ENCODE measurements around the gene PDXK. TPM values are rescaled to one million over a fixed set of nuclear protein-coding genes. Genes with fewer than 3 reads are reported as not detected.

The PDXK gene
- total and polyA plus RNA-seq, 2 of the 8 experiments (the other 6 are each of a cell fraction or from before 2014, with no cell fraction given): 78.0 to 112 TPM

- no peak overlapping the region for H3K9ac ChIP-seq (replicated peaks in 1 of 4; ENCODE audit: extremely low read depth in 1 of 4, low read depth in 3 of 4, low read length in 3 of 4)
- ChIA-PET CTCF (ENCODE audit: partially characterized antibody) (interaction anchor here (1.3 to 2.8 kb wide), 6 partner anchors 8 to 41 kb away, joined by 3 to 8 read pairs (median 4); no protein-coding TSS in a partner anchor), POLR2A (ENCODE audit: partially characterized antibody) (interaction anchor here (0.8 to 2.6 kb wide), 8 partner anchors 10 to 50 kb away, joined by 3 to 13 read pairs (median 6); partner anchors contain the start of gene PDXK)
- no peak overlapping the region for H3K27ac ChIP-seq (ENCODE audit: low read depth, low read length)
- H2BK15ac ChIP-seq (ENCODE audit: low read length): no peak overlapping the region
- no peaks in the 10 kb centered on the region; the same call in 1 of the 2 replicates for H3K79me1 ChIP-seq (ENCODE audit: low read depth, low read length)
- 0 out of 2 replicates have a peak overlapping the region, but pooled peaks have one; percentile 27 for H2BK5ac ChIP-seq (ENCODE audit: low read depth, low read length)
- FAIRE-seq: no peak
- peaks cover 0 to 21% (median 15%) of the 10 kb centered on the region in 4 experiments; a peak in 6 of 7 replicates for H3K4me1 ChIP-seq (replicated peaks in 1 of 4; ENCODE audit: control insufficient read depth in 3 of 4, insufficient read depth in 4 of 4, low read length in 3 of 4)
- no peak overlapping the region for H2BK120ac ChIP-seq (replicated peaks; ENCODE audit: low read depth, low read length)
- no peak overlapping the region for H4K5ac ChIP-seq (ENCODE audit: insufficient read length, low read depth, low read length)
- H3K23me2 ChIP-seq (ENCODE audit: low read depth, low read length): no peaks in the 10 kb centered on the region
- peaks cover 0 to 3% of the 10 kb centered on the region in 2 experiments for H4K20me1 ChIP-seq (replicated peaks in 1 of 2; ENCODE audit: control insufficient read depth in 1 of 2, insufficient read depth in 2 of 2, low read length in 2 of 2)
- peaks cover 0 to 5% of the 10 kb centered on the region in 2 experiments; a peak in 1 of 4 replicates for H3K79me2 ChIP-seq (ENCODE audit: control insufficient read depth in 1 of 2, insufficient read depth in 2 of 2, low read length in 2 of 2)
- no peak overlapping the region for H3K14ac ChIP-seq (ENCODE audit: insufficient read length)
- no peak overlapping the region for H2AK5ac ChIP-seq (ENCODE audit: low read depth, low read length)
- no peak for TF ChIP-seq KDM5A (IDR thresholded peaks at IDR 0.05; ENCODE audit: low read length)
- no peak for TF ChIP-seq USF2 (IDR thresholded peaks at IDR 0.05; ENCODE audit: low read length)
- no peak for TF ChIP-seq TCF12 (IDR thresholded peaks at IDR 0.05; ENCODE audit: low read depth, low read length)
- no peak for TF ChIP-seq BACH1 (IDR thresholded peaks at IDR 0.05; ENCODE audit: low read length)
- no peak for TF ChIP-seq CBX5 (IDR thresholded peaks at IDR 0.05; ENCODE audit: low read depth, low read length)
- no peak for TF ChIP-seq POLR2A (IDR thresholded peaks at IDR 0.05; ENCODE audit: control extremely low read depth in 1 of 2, low read depth in 2 of 2, low read length in 2 of 2)
- TF ChIP-seq NANOG (IDR thresholded peaks at IDR 0.05; ENCODE audit: insufficient read depth, low read depth, low read length, poor library complexity, severe bottlenecking): no peak
- no peak for TF ChIP-seq SAP30 (IDR thresholded peaks at IDR 0.05; ENCODE audit: insufficient read depth, insufficient replicate concordance, low read length)
- no peak for TF ChIP-seq ATF3 (IDR thresholded peaks at IDR 0.05; ENCODE audit: insufficient read depth, low read depth, low read length)
- TF ChIP-seq RXRA (IDR thresholded peaks at IDR 0.05; ENCODE audit: insufficient read depth, low read depth, low read length): no peak
- DNase-seq (ENCODE audit: low read depth in 1 of 2, low spot score in 2 of 2): no peak
- H3K4me2 ChIP-seq (ENCODE audit: insufficient read depth in 1 of 2, low read depth in 2 of 2, low read length in 2 of 2): no peak overlapping the region
- no peak overlapping the region for H2BK20ac ChIP-seq (ENCODE audit: low read length)
- H2BK12ac ChIP-seq (ENCODE audit: low read depth, low read length): no peak overlapping the region; the same call in 1 of the 2 replicates
- H3K36me3 ChIP-seq (ENCODE audit: control insufficient read depth in 2 of 4, insufficient read depth in 4 of 4, low read length in 3 of 4): peaks cover 8 to 17% (median 10%) of the 10 kb centered on the region in 4 experiments; a peak in 6 of 8 replicates
- H3K23ac ChIP-seq (ENCODE audit: insufficient read length): no peak overlapping the region
- H3K56ac ChIP-seq (replicated peaks; ENCODE audit: insufficient read length, low read depth, low read length): no peak overlapping the region
- H3K27me3 ChIP-seq (replicated peaks in 1 of 4; ENCODE audit: control insufficient read depth in 3 of 4, extremely low read depth in 1 of 4, insufficient read depth in 3 of 4, low read length in 3 of 4): no peaks in the 10 kb centered on the region
- 94% methylated on average over 11 of the region's 11 CpGs; no CpG with 5 or more reads in 1 of the 2 experiments for WGBS, 2 experiments (ENCODE audit: extremely low coverage in 1 of 2, insufficient coverage in 1 of 2, insufficient read length in 1 of 2, insufficient replicate concordance in 2 of 2, low coverage in 1 of 2, low lambda C conversion rate in 2 of 2, missing lambda C conversion rate in 1 of 2)
- no peak overlapping the region; the same call in 1 of the 2 replicates for H4K8ac ChIP-seq (ENCODE audit: extremely low read depth, insufficient read depth, low read length)
- H4K91ac ChIP-seq (replicated peaks; ENCODE audit: insufficient read length, low read length): peak overlapping the region; percentile 62
- H3K9me3 ChIP-seq (ENCODE audit: insufficient read depth in 2 of 2, low read depth in 1 of 2, low read length in 1 of 2): no peaks in the 10 kb centered on the region
- no peak overlapping the region for H2AFZ ChIP-seq (ENCODE audit: low read length)
- no peak overlapping the region for H3K4me3 ChIP-seq (ENCODE audit: extremely low read depth in 1 of 4, insufficient read depth in 2 of 4, low read depth in 3 of 4, low read length in 4 of 4)
- no peak overlapping the region for H3K18ac ChIP-seq (ENCODE audit: extremely low read depth, low read length)
- no peak overlapping the region for H3K4ac ChIP-seq (replicated peaks; ENCODE audit: insufficient read length, low read depth, low read length)
These were observed 50.5 kb downstream of the PDXK start for GRCh38 chr21:43769325-43769958.

Measured in H1 (cell line).